EH (cell line): Measurements from ENCODE around the gene MUSK.
"Not testable (repeated sequence)": the region's sequence is repeated elsewhere in the genome, so short reads cannot be mapped to it uniquely, and the experiment has no call there.

Experiments
- DNase-seq: peaks from one replicate; pipeline ENCODE4 v3.0.0-alpha.2; 2015; ENCODE audit warnings: low read depth

Gene MUSK

DNA sequence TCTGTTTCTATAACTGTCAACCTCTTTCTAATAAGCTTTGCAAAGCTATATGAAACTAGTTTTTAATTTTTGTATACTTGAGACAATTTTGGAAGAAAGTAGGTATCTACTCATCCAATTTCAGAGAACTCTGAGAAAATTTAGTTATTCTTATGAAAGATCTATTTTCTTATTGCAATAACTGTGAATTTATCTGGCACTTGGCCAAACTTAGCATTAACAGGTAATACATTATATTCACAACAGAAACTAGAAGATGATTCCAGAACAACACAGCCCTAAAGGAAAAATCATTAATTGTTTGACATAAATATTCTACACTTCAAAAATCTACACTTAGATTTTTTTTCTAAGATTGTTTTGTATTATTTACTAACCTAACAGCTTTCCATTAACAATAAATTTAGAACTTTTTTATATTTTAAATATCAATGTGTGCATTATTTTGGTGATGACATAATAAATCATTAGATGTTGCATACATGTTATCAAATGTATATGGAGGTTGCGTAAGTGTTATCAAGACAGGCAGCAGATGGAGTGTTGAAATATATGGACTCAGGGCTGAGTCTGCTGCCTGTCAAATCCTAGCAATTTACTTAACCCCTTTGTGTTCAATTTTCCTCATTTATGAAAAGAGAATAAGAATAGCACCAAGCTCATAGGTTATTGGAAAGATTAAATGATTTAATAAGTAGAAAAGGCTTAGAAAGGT lies 141.8 kb downstream of the MUSK start:
- no peak for DNase-seq

DNA sequence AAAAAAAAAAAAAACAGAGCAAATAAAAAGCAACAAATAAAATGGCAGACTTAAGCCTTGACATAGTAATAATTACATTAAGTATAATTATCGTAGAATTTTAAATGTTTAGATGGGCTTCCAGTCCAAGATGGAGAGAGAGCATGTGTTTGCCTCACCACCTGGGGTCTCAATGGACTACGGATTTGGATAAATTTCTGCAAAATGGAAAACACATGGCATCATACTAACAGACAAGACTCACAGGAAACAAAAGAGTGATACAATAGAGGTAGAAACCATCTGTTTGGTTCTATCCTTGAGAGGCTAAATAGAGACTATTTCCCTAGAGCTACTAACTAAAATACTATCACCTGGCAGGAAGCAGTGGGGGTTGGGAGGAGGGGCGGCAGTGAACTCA lies 144.3 kb downstream of the MUSK start:
- no peak for DNase-seq

GRCh38 chr9:110814159-110814558 lies 145.6 kb downstream of the MUSK start:
- DNase-seq, result peak; percentile 71

DNA sequence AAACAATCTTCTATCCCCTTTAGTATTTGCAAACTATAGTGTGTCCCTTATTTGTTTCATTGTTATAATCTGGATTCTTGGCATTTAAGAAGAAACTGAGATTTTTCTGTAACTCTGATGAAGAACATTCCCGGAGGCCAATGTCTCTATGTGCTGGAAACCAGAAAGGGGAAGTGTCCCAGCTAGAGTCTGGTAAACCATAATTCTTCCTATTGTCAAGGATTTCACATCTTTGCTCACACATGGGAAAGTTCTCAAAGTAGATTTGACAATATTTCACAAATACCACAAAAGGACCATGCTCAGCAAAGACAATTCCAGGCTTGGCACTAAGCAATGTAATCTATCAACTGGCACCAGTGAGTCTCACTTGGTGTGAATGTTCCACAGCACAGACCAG lies 146.8 kb downstream of the MUSK start:
- no peak for DNase-seq

GRCh38 chr9:110820381-110820780 lies 151.8 kb downstream of the MUSK start:
- no peak for DNase-seq

- DNase-seq, result peak; percentile 22
Observed at GRCh38 chr9:110821064-110821463, 152.5 kb downstream of the MUSK start.

GRCh38 chr9:110825129-110825528 lies 156.5 kb downstream of the MUSK start:
- DNase-seq, result not testable (repeated sequence)

GRCh38 chr9:110825950-110826349 lies 157.4 kb downstream of the MUSK start:
- no peak for DNase-seq

DNA sequence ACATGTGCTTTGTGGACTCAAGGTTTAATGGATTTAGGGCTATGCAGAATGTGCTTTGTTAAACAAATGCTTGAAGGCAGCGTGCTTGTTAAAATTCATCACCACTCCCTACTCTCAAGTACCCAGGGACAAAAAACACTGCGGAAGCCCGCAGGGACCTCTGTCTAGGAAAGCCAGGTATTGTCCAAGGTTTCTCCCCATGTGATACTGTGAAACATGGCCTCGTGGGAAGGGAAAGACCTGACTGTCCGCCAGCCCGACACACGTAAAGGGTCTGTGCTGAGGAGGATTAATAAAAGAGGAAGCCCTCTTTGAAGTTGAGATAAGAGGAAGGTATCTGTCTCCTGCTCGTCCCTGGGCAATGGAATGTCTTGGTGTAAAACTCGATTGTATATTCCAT lies 157.8 kb downstream of the MUSK start:
- DNase-seq, result not testable (repeated sequence)

DNA sequence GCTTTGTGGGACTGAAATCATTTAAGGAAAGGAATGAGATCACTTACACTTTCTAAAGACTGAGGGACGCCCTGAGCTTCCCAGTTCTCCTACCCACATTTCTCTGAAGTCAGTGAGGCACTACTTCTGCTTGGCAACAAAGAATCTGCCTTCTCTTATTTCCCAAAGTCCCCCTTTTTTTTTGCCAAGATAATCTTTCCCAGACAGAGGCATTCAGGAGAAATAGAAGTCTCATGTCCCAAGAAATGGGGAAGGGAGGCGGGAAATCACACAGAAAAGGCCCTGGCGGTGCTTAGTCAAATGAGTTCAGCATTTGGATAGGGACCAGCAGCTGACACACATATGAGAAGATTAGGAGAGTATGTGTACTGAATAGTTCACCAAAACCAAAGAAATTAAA lies 159.7 kb downstream of the MUSK start:
- DNase-seq, result peak; percentile 65

DNA sequence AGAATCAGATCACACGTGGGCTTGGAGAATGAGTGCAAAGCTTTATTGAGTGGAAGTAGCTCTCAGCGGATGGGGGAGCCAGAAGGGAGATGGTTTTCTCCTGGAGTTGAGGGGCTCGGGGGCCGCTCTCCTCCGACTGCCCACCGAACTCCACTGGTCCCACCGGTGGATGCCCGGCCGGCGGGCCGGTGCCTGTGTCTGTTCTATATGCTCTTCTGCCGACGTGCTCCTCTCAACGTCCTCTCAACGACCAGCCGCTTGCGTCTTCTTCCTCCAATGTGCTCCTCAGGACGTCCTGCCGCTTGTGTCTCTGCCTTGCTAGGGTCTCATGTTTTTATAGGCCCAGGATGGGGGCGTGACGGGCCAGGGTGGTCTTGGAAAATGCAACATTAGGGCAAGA lies 161.9 kb downstream of the MUSK start:
- DNase-seq, result no peak

GRCh38 chr9:110832926-110833325 lies 164.3 kb downstream of the MUSK start:
- peak; percentile 50 for DNase-seq

- peak; percentile 93 for DNase-seq
Observed at GRCh38 chr9:110835404-110835803, 166.8 kb downstream of the MUSK start.

GRCh38 chr9:110835859-110836271 lies 167.3 kb downstream of the MUSK start:
- DNase-seq, result peak; percentile 78

DNA sequence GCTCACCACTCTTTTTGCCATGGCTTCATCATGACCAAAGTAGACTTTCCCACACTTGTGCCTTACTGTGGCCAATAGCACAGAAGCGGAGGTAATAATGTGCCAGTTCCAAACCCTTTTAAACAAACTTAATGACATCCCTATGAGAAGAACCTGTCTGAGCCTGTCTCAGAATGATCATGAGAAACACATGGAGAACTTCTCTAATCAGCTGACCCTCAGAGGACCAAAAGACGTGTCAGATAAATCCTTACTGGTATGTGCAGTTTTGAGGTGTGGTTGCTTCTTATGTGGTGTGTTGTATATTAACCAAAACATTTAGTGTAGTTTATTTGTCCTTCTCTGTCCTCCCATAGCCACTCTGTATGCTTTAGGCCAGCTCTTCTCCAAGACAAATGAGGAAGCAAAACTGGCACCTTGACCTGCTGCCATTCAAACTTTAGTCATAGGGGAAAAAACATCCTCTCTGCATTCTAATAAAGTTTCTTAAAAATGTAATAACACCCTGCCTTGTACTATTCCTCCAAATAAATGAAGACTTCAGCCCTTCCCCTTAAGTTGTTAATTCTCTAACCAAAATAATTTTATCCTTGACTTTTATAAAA lies 168.9 kb downstream of the MUSK start:
- DNase-seq, result no peak

- no peak for DNase-seq
Observed at GRCh38 chr9:110842169-110842568, 173.6 kb downstream of the MUSK start.

DNA sequence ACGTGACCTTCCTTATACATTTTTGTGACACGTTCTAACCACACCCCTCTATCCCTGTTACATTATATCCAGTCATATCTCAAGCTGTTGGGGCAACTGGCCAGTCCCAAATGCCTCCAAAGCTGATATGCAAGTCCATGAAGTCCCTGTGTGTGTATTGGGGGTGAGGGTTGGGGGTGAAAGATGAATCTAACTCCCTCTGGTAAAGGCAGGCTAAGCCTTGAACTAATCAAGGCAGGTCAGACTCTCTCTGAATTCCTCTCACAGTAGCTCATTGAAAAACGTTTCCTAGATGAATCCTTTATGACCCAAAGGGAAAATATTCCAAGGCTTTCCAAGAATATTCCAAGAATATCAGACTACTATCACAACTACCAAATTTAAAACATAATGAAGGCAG lies 174.4 kb downstream of the MUSK start:
- DNase-seq, result peak; percentile 72

GRCh38 chr9:110844121-110844520 lies 175.5 kb downstream of the MUSK start:
- DNase-seq, result peak; percentile 27

GRCh38 chr9:110846215-110846614 lies 177.6 kb downstream of the MUSK start:
- no peak for DNase-seq

- peak; percentile 26 for DNase-seq
Observed at GRCh38 chr9:110847671-110848070, 179.1 kb downstream of the MUSK start.

DNA sequence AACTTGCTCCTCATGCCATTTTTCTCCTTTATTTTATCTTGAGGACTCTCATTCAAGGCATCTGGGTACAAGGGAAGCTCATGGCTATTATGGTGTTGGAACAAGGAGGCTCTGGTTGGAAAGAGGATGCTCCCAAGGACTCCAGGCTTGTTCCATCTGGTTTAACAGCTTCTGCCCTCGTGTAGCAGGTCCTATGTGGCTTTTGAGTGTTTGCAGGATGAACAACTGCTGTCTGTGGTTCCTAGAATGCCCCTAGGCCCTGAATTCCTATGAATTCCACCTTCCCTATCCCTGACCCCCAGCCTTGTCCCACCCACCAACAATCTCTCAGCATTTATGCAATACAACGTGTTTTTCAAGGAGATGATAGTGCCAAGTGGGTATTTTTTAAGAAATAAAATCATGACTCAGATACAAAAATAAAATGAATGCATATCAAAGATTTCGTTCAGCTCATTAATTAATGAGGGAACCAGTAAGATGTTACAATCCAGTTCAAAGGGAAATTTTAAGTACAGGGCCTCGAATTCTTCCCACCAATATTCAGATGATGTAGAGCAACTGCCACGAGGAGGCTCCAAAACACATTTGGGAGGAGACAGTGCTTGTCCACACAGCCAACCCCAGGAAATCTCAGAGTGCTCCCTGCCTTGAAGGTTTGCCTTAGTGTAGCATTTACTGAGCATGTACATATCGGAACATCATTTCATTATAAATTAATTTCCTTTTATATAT lies 182.0 kb downstream of the MUSK start:
- DNase-seq, result peak; percentile 18
